MCF 10A (cell line): ENCODE results near the gene DCHS2. TPM values are rescaled to one million over a fixed set of nuclear protein-coding genes. Genes with fewer than 3 reads are reported as not detected.

Experiments
- BruUV-seq: library from RNA; stranded (reverse); fragments of 400-500 nt; replicated peaks from 2 replicates; lab custom pipeline; 2021; lab: Mats Ljungman, UMichigan
- CTCF ChIA-PET: fragments of 300-600 bp; sonication (Branson Sonifier 250); formaldehyde crosslinking; extraction: SDS; loops from one replicate; lab custom pipeline; 2021; ENCODE audit warnings: antibody characterized with exemption, inconsistent platforms; lab: Yijun Ruan, JAX
- POLR2A ChIA-PET: fragments of 300-600, 350-650 bp; sonication (Branson Sonifier 250); formaldehyde crosslinking; extraction: SDS; loops from one replicate; lab custom pipeline; 2020; ENCODE audit warnings: antibody characterized with exemption, inconsistent platforms; lab: Yijun Ruan, JAX
- DNase-seq: peaks from one replicate; pipeline ENCODE4 v3.0.0-alpha.2; 2018; ENCODE audit not compliant: unreplicated experiment
- H3K27ac Mint-ChIP-seq: one replicate; pipeline ENCODE4 v1.8.0; 2022; ENCODE audit warnings: mild to moderate bottlenecking, low read depth, mixed read lengths; ENCODE audit not compliant: unreplicated experiment
- H3K27me3 Mint-ChIP-seq: one replicate; pipeline ENCODE4 v1.8.0; 2022; ENCODE audit warnings: mixed read lengths; ENCODE audit not compliant: insufficient read depth, unreplicated experiment
- H3K36me3 Mint-ChIP-seq: one replicate; pipeline ENCODE4 v1.8.0; 2022; ENCODE audit warnings: mild to moderate bottlenecking, moderate library complexity, mixed read lengths; ENCODE audit not compliant: insufficient read depth, unreplicated experiment
- H3K4me1 Mint-ChIP-seq: one replicate; pipeline ENCODE4 v1.8.0; 2022; ENCODE audit warnings: mixed read lengths; ENCODE audit not compliant: insufficient read depth, unreplicated experiment
- H3K4me3 Mint-ChIP-seq: one replicate; pipeline ENCODE4 v1.8.0; 2022; ENCODE audit warnings: mild to moderate bottlenecking, moderate library complexity, mixed read lengths; ENCODE audit not compliant: unreplicated experiment
- H3K9me3 Mint-ChIP-seq: one replicate; pipeline ENCODE4 v1.8.0; 2022; ENCODE audit warnings: mixed read lengths; ENCODE audit not compliant: unreplicated experiment
- CTCF ChIP-seq: fragments of 200-600 bp; IDR thresholded peaks from one replicate; pipeline ENCODE4 v1.8.0; 2022; ENCODE audit warnings: antibody characterized with exemption, mild to moderate bottlenecking; ENCODE audit not compliant: unreplicated experiment
- intact Hi-C: fragments of 100-400 bp; cut with micrococcal nuclease; formaldehyde crosslinking; loops from 2 replicates; pipeline ENCODE4 v1.14.1; 2022
- total RNA-seq: library from RNA; stranded (reverse); gene quantifications from 2 replicates; pipeline ENCODE4 v1.2.3, GENCODE V29; 2022

The DCHS2 gene
- total RNA-seq, 1 experiment from 2014 or later: 0.02 TPM

GRCh38 chr4:154189346-154189745 is 302.3 kb downstream of the DCHS2 start:
- intact Hi-C loops: no loop called here
- Mint-ChIP-seq H3K27ac (no peak overlapping the region), H3K36me3 (no peaks in the 10 kb centered on the region), H3K4me1 (no peaks in the 10 kb centered on the region), H3K27me3 (no peaks in the 10 kb centered on the region), H3K4me3 (no peak overlapping the region), H3K9me3 (peaks cover 6% of the 10 kb centered on the region)
- no peak for TF ChIP-seq CTCF
- ChIA-PET POLR2A (no interaction called here), CTCF (no interaction called here)
- BruUV-seq: no TSS peak
- no peak for DNase-seq

- ChIA-PET POLR2A (no interaction called here), CTCF (interaction anchor here (1.2 kb wide), 1 partner anchor 401 kb away, joined by 3 read pairs; no protein-coding TSS in a partner anchor)
- no TSS peak for BruUV-seq
Observed at GRCh38 chr4:154186888-154187287, 304.7 kb downstream of the DCHS2 start.

GRCh38 chr4:154186035-154186434 is 305.6 kb downstream of the DCHS2 start:
- intact Hi-C loops: no loop called here
- Mint-ChIP-seq H3K27ac (no peak overlapping the region), H3K27me3 (no peaks in the 10 kb centered on the region), H3K4me1 (no peaks in the 10 kb centered on the region), H3K9me3 (peaks cover 14% of the 10 kb centered on the region), H3K4me3 (no peak overlapping the region), H3K36me3 (no peaks in the 10 kb centered on the region)
- ChIA-PET POLR2A (no interaction called here), CTCF (interaction anchor here (0.5 to 1.2 kb wide), 2 partner anchors 209 to 400 kb away, joined by 3 read pairs; no protein-coding TSS in a partner anchor)
- no peak for DNase-seq
- no TSS peak for BruUV-seq
- TF ChIP-seq CTCF: no peak

More at GRCh38 chr4:154186888-154187287, 304.7 kb downstream of the DCHS2 start:
- Mint-ChIP-seq H3K4me3 (no peak overlapping the region), H3K27me3 (no peaks in the 10 kb centered on the region), H3K27ac (no peak overlapping the region), H3K4me1 (no peaks in the 10 kb centered on the region), H3K9me3 (peaks cover 14% of the 10 kb centered on the region), H3K36me3 (no peaks in the 10 kb centered on the region)
- TF ChIP-seq CTCF: no peak
- no peak for DNase-seq
- intact Hi-C loops: no loop called here

GRCh38 chr4:154184238-154184637 is 307.4 kb downstream of the DCHS2 start:
- POLR2A ChIA-PET: no interaction called here
- no peak for DNase-seq
- Mint-ChIP-seq H3K4me1 (no peaks in the 10 kb centered on the region), H3K9me3 (peaks cover 14% of the 10 kb centered on the region), H3K27me3 (no peaks in the 10 kb centered on the region), H3K27ac (no peak overlapping the region), H3K36me3 (no peaks in the 10 kb centered on the region), H3K4me3 (no peak overlapping the region)
- no peak for TF ChIP-seq CTCF
- CTCF ChIA-PET: no interaction called here
- BruUV-seq: no TSS peak
- intact Hi-C loops: no loop called here
